ENCODE results near the gene SP8. TPM values are rescaled to one million over a fixed set of nuclear protein-coding genes. Genes with fewer than 3 reads are reported as not detected.
A peak's percentile ranks its signal among the peaks of the same experiment; 100 is the strongest.
"Not testable (repeated sequence)": the region's sequence is repeated elsewhere in the genome, so short reads cannot be mapped to it uniquely, and the experiment has no call there.

The SP8 gene
- 33.7 and 34.1 TPM in 2 replicates for total RNA-seq
- long read RNA-seq, partial matches to known transcripts, result 0 of 13 reads
- long read RNA-seq, other reads (novel, unspliced or antisense), result 13 of 13 reads

- Mint-ChIP-seq H3K27ac (ENCODE audit: unreplicated experiment) (peak within 1 kb of the TSS; percentile 98), H3K4me3 (peak within 1 kb of the TSS; percentile 95), H3K36me3 (ENCODE audit: low read depth) (peaks cover 12% of the 10 kb centered on the region), H3K4me1 (peaks cover 67% of the 10 kb centered on the region), H3K27me3 (ENCODE audit: low read depth) (peaks cover 86% of the 10 kb centered on the region), H3K9me3 (no peaks in the 10 kb centered on the region)
- DNase-seq (ENCODE audit: low read depth, low spot score), result peak; percentile 71
- TF ChIP-seq, protein P1, sequence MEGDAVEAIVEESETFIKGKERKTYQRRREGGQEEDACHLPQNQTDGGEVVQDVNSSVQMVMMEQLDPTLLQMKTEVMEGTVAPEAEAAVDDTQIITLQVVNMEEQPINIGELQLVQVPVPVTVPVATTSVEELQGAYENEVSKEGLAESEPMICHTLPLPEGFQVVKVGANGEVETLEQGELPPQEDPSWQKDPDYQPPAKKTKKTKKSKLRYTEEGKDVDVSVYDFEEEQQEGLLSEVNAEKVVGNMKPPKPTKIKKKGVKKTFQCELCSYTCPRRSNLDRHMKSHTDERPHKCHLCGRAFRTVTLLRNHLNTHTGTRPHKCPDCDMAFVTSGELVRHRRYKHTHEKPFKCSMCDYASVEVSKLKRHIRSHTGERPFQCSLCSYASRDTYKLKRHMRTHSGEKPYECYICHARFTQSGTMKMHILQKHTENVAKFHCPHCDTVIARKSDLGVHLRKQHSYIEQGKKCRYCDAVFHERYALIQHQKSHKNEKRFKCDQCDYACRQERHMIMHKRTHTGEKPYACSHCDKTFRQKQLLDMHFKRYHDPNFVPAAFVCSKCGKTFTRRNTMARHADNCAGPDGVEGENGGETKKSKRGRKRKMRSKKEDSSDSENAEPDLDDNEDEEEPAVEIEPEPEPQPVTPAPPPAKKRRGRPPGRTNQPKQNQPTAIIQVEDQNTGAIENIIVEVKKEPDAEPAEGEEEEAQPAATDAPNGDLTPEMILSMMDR (conservative IDR thresholded peaks at IDR 0.05), result no peak
These were observed at the start of gene SP8 for GRCh38 chr7:20786779-20787659. TSS of gene SP8 (minus strand) at chr7:20786886. CDS start at chr7:20786798, 88 bp downstream.

DNA sequence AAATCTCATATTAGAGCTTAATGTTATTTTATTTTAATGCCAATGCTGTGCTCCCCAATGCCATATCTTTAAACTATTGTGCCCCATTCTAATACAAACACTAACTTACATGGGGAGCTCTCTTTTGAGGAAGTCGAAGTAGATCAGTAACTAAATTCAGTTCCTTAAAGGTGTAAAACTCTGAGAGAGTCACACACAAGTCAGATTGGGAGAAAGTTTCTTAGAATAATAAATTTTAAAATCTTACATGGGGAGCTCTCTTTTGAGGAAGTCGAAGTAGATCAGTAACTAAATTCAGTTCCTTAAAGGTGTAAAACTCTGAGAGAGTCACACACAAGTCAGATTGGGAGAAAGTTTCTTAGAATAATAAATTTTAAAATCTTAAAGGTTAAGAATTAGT, 49.7 kb upstream of the SP8 start:
- not testable (repeated sequence) for H3K36me3 Mint-ChIP-seq (ENCODE audit: low read depth); H3K4me3 Mint-ChIP-seq; H3K9me3 Mint-ChIP-seq; H3K4me1 Mint-ChIP-seq; H3K27me3 Mint-ChIP-seq (ENCODE audit: low read depth); DNase-seq (ENCODE audit: low read depth, low spot score); H3K27ac Mint-ChIP-seq (ENCODE audit: unreplicated experiment)

DNA sequence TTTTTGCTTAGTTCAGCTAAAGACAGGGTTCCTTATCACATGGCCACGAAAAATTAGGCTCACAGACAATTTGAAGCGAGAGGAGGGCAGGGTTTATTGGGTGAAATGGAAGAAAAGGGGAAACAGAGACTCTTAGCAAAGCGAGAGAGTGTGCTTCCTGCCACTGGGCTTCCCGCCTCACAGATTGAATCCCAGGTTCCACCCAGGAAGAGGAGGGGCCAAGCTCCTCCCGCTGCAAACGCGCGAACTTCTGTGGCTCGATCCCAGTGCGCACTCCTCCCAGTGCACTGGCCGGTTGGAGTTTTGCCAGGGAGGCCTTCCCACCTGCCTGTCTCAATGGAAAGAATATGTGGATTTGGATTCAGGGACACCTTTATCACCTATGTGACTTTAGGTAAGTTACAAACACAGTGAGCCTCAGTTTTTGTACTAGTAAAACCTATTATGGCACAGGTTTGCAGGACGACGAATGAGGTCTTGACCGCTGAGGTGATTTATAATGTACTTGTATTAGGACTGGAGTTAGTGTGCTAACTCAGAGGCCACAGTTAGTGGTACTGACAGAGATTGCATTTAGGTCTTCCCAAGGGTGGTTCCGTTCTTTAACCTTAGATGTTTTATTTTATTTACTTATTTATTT, 48.5 kb upstream of the SP8 start:
- Mint-ChIP-seq H3K27me3 (ENCODE audit: low read depth) (no peaks in the 10 kb centered on the region), H3K9me3 (peaks cover 2% of the 10 kb centered on the region), H3K4me3 (no peak overlapping the region), H3K4me1 (no peaks in the 10 kb centered on the region), H3K36me3 (ENCODE audit: low read depth) (no peaks in the 10 kb centered on the region), H3K27ac (ENCODE audit: unreplicated experiment) (no peak overlapping the region)
- TF ChIP-seq, protein P1 (conservative IDR thresholded peaks at IDR 0.05), result no peak
- no peak for DNase-seq (ENCODE audit: low read depth, low spot score)

- Mint-ChIP-seq H3K36me3 (ENCODE audit: low read depth) (no peaks in the 10 kb centered on the region), H3K4me3 (no peak overlapping the region), H3K9me3 (peaks cover 2% of the 10 kb centered on the region), H3K27ac (ENCODE audit: unreplicated experiment) (no peak overlapping the region), H3K27me3 (ENCODE audit: low read depth) (no peaks in the 10 kb centered on the region), H3K4me1 (no peaks in the 10 kb centered on the region)
- TF ChIP-seq, protein P1 (conservative IDR thresholded peaks at IDR 0.05), result peak; percentile 46
- no peak for DNase-seq (ENCODE audit: low read depth, low spot score)
These were observed 48.0 kb upstream of the SP8 start for GRCh38 chr7:20834656-20835055.

GRCh38 chr7:20831956-20832355, 45.3 kb upstream of the SP8 start:
- H3K27me3 Mint-ChIP-seq (ENCODE audit: low read depth), result no peaks in the 10 kb centered on the region
- no peaks in the 10 kb centered on the region for H3K4me1 Mint-ChIP-seq
- TF ChIP-seq, protein P1 (conservative IDR thresholded peaks at IDR 0.05), result no peak
- DNase-seq (ENCODE audit: low read depth, low spot score), result no peak
- H3K9me3 Mint-ChIP-seq, result peaks cover 2% of the 10 kb centered on the region
- H3K4me3 Mint-ChIP-seq, result no peak overlapping the region
- H3K36me3 Mint-ChIP-seq (ENCODE audit: low read depth), result peaks cover 2% of the 10 kb centered on the region
- no peak overlapping the region for H3K27ac Mint-ChIP-seq (ENCODE audit: unreplicated experiment)

- peaks cover 2% of the 10 kb centered on the region for H3K9me3 Mint-ChIP-seq
- TF ChIP-seq, protein P1 (conservative IDR thresholded peaks at IDR 0.05), result no peak
- no peak overlapping the region for H3K27ac Mint-ChIP-seq (ENCODE audit: unreplicated experiment)
- H3K27me3 Mint-ChIP-seq (ENCODE audit: low read depth), result no peaks in the 10 kb centered on the region
- no peak overlapping the region for H3K4me3 Mint-ChIP-seq
- no peak for DNase-seq (ENCODE audit: low read depth, low spot score)
- no peaks in the 10 kb centered on the region for H3K4me1 Mint-ChIP-seq
- H3K36me3 Mint-ChIP-seq (ENCODE audit: low read depth), result peaks cover 2% of the 10 kb centered on the region
These were observed 44.8 kb upstream of the SP8 start for GRCh38 chr7:20831451-20831850.
